GM21381 (cell line): ENCODE measurements around the gene PEBP1.

ENCODE experiments used
- ATAC-seq: cut with Tn5 transposase; IDR thresholded peaks from one replicate; pipeline ENCODE4 v1.9.1; 2021; ENCODE audit warnings: mild to moderate bottlenecking, moderate library complexity; ENCODE audit not compliant: unreplicated experiment

The PEBP1 gene

GRCh38 chr12:118135788-118136558 lies at the start of gene PEBP1:
TSS of gene PEBP1 (plus strand) at chr12:118136124. CDS start at chr12:118136210, 86 bp downstream.
- peak; percentile 95 for ATAC-seq

- no peak for ATAC-seq
Measured at GRCh38 chr12:118089782-118090181, 46.1 kb upstream of the PEBP1 start.

GRCh38 chr12:118094039-118094438 lies 41.9 kb upstream of the PEBP1 start:
- ATAC-seq: no peak

GRCh38 chr12:118098401-118098800 lies 37.5 kb upstream of the PEBP1 start:
- no peak for ATAC-seq

- ATAC-seq: no peak
Measured at GRCh38 chr12:118098911-118099671, 36.8 kb upstream of the PEBP1 start.

GRCh38 chr12:118101051-118101450 lies 34.9 kb upstream of the PEBP1 start:
- ATAC-seq: no peak

- ATAC-seq: no peak
Measured at GRCh38 chr12:118102070-118102469, 33.9 kb upstream of the PEBP1 start.

- no peak for ATAC-seq
Measured at GRCh38 chr12:118102609-118103008, 33.3 kb upstream of the PEBP1 start.

- no peak for ATAC-seq
Measured at GRCh38 chr12:118103201-118103600, 32.7 kb upstream of the PEBP1 start.

- no peak for ATAC-seq
Measured at GRCh38 chr12:118103601-118104382, 32.1 kb upstream of the PEBP1 start, which contains the start of gene VSIG10. TSS of gene VSIG10 (minus strand) at chr12:118104011. CDS start at chr12:118103671, 340 bp downstream.

- no peak for ATAC-seq
Measured at GRCh38 chr12:118107011-118107410, 28.9 kb upstream of the PEBP1 start.

GRCh38 chr12:118107694-118108093 lies 28.2 kb upstream of the PEBP1 start:
- no peak for ATAC-seq

- no peak for ATAC-seq
Measured at GRCh38 chr12:118109088-118109487, 26.8 kb upstream of the PEBP1 start.

- no peak for ATAC-seq
Measured at GRCh38 chr12:118119449-118119879, 16.5 kb upstream of the PEBP1 start.

GRCh38 chr12:118120579-118121363 lies 15.2 kb upstream of the PEBP1 start:
- ATAC-seq: peak; percentile 74

GRCh38 chr12:118122264-118122663 lies 13.7 kb upstream of the PEBP1 start:
- no peak for ATAC-seq

GRCh38 chr12:118124333-118124874 lies 11.5 kb upstream of the PEBP1 start:
- no peak for ATAC-seq

GRCh38 chr12:118125743-118126118 lies 10.2 kb upstream of the PEBP1 start:
- no peak for ATAC-seq

- ATAC-seq: no peak
Measured at GRCh38 chr12:118126119-118126757, 9.7 kb upstream of the PEBP1 start.

- ATAC-seq: no peak
Measured at GRCh38 chr12:118127867-118128266, 8.1 kb upstream of the PEBP1 start.
